Vagina (tissue), 2 donors: Measurements from ENCODE around the gene LMBR1.

Experiments
- CTCF ChIP-seq, 3 experiments: fragments of 450-650 bp in 2 of 3; fragments of 200-600 bp in 1 of 3; sonication (generic) in 1 of 3; IDR thresholded peaks; one replicate each; pipeline ENCODE4 v1.5.1; 2017 to 2019; ENCODE audit warnings: antibody characterized with exemption in 3 of 3, mild to moderate bottlenecking in 2 of 3, moderate library complexity in 2 of 3
- POLR2A ChIP-seq, 2 donors: fragments of 450-650 bp; IDR thresholded peaks; one replicate each; pipeline ENCODE4 v1.6.1; 2017; ENCODE audit warnings: antibody characterized with exemption in 2 of 2, mild to moderate bottlenecking in 2 of 2, moderate library complexity in 2 of 2
- POLR2AphosphoS5 ChIP-seq, 2 donors: sonication (generic); formaldehyde crosslinking; IDR thresholded peaks; one replicate each; pipeline ENCODE4 v1.9.0; 2017; ENCODE audit warnings: antibody characterized with exemption in 2 of 2, mild to moderate bottlenecking in 2 of 2, low read depth in 1 of 2; ENCODE audit not compliant: insufficient read depth in 1 of 2

- TF ChIP-seq POLR2AphosphoS5 (IDR thresholded peaks at IDR 0.05; ENCODE audit: insufficient read depth in 1 of 2, low read depth in 1 of 2) (no peak), CTCF (IDR thresholded peaks at IDR 0.05) (no peak), POLR2A (IDR thresholded peaks at IDR 0.05) (no peak)
Measured at GRCh38 chr7:156751319-156751718, 141.7 kb downstream of the LMBR1 start.
